ENCODE results near the gene CTTNBP2NL.

The CTTNBP2NL gene

DNA sequence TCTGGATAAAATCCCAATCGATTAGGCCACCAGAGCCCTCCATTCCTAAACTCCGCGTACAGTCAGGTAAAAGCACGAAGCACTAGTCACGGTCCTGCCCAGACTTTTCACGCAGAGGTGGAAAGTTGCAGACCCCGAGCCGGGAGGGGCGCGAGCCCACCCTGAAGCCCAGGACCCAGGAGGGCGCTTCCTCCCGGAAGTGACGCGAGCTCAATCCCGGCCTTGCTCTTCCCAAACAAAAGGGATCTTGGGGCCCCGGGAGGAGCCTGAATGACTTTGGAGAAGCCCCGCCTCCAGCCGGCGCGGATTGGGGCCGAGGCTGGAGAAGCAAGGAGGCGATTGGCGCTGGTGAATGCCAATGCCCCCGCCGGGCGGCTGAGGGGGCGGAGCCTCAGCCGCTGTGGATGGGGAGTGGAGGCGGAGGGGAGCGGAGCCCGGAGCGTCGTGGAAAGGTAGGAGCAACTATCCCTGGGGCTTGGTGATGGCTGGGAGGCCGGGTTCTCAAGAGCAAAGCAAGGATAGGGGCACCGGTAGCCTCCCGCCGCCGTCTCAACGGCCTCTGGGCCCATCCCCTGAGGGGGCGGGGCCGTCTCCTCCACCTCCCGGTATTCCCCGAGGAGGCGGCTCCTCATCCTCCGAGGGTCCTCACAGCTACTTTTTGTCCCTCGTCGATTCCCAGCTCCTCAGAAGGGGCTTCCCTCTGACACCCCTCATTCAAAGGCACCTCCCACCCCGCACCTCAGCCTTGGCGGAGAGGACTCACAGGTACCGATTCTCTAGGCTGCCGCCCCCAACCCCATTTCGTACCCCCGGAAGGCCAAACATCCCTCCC is at the start of gene CTTNBP2NL:
CTTNBP2NL (plus strand) TSS at position 394 of the 832 bp plus-strand sequence. CDS start 19,952 bp downstream, outside the sequence.
- peak; percentile 87 to 88 for DNase-seq

DNA sequence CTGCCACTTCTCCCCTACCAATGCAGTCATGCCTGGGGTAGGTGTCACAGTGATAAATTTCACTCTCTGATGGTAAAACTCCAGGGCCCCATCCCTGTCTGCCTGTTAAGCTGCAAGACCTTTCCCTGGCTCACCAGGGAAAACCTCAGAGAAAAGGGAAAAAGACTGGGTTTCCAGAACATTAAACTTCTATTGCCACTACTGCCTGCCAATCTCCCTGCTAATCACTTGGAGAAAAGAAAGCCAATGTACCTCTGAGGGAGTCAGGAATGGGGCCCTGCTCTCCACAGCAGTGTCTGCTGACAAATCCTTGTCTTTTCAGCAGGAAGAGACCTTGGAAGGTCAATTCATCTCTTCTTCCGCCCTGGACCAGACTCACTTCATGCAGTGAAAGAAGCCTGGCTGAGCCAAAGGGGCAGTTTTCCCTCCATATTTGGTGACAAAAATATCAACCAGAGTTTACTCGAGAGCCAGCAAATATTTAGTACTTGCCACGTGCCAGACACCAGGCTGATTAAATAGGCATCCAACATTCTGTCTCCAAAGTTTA is 49.1 kb upstream of the CTTNBP2NL start:
- no peak for DNase-seq

- DNase-seq, result no peak
These were observed 39.2 kb upstream of the CTTNBP2NL start for GRCh38 chr1:112356765-112357164.

- no peak for DNase-seq
These were observed 38.5 kb upstream of the CTTNBP2NL start for GRCh38 chr1:112357467-112357866.

DNA sequence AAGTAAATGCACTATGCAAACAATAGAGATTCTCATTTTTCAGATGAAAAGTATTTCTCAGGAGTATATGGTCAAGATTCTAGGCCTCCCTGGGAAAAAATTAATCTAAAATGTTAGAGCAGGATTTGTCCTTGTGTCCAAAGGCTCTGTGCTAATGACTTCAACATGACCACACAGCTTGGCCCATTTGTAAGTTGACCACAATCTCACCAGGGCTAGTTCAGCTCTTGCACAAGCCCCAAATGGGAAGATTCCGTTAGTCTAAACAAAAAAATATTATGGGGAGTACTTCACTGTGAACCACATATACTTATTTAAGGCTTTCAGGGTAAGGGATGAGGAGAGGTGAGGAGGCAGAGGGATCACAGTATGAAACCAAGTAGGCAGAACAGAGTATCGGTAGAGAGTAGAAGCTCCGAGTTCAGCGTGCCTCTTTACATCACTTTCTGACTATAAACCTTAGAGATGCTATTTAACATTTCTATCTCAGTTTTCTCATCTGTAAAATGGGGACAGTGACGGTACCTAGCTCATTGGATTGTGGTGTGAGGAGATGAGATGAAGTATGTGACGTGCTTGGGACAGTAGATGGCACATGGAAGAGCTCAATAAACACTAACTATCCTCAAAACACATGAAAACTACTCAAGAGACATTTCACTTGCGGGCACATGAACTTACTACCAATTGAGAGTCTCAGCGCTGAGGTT is 37.8 kb upstream of the CTTNBP2NL start:
- no peak for DNase-seq

DNA sequence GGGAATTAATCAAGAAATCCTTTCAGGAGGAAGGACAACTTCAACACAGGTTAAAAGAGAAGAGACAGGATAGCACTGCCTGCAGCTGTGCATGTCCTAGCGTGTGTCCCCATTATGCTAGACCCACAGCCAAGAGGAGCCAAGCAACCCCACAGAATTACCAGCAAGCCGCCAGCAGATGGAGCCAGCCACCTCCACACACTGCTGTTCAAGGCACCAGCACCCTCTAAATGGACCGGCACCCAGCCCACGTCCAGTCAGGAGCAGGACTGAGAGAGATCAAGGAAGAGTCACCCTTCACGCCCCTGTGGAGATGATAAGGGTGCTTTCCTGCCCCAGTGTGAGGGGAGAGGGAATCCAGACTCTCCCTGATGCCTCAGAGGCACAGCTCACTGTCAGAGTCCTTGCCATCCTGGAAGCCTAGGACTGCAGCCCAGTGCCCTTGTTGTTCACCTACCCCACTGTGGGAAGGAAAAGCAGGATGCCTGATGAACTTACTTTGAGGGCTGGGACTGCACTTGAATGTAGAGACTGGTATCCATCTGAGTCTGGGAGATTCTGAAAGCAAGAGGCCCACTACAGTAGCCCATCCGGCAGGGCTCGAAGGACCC is 37.1 kb upstream of the CTTNBP2NL start:
- no peak for DNase-seq

DNA sequence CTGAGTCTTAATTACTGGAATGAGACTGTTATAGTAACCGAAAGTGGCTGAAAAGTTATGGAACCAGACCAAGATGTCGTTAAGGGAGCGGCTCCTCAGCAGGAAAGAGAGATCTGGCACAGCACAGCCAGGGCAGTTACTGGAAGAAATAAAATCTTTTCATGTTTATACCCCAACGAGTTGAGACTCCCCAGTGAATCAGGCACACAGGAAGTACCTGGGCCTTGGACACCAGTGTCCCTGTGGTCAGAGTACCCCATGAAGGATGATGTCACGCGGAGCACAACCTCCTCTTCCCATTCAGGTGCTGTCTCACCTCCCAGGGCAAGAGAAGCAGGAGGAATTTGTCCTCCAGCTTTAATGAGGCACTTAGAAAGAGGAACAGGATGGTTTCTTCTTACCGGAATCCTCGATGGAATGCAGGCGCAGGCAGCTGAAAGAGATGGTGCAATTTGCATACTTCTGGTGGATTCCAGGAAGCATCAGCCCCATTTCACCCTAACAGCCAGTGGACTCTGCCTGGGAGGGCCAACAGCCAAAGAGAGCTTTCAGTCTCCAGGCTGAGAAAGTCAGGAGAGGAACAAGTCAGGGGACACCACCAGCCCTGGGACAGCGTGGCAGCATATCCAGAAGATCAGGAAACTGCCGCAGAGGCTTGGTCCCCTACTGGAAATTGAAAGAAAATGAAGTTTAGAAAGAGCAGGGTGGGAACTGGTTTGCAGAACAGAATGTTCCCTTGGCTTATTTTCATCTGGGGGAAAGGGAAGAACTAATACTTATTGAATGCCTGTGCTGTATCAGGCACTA is 35.9 kb upstream of the CTTNBP2NL start:
- no peak for DNase-seq

GRCh38 chr1:112363636-112364035 is 32.4 kb upstream of the CTTNBP2NL start:
- no peak for DNase-seq

GRCh38 chr1:112368198-112368597 is 27.8 kb upstream of the CTTNBP2NL start:
- DNase-seq, result no peak

- DNase-seq, result peak; percentile 41 to 57
These were observed 26.4 kb upstream of the CTTNBP2NL start for GRCh38 chr1:112369392-112370285.

DNA sequence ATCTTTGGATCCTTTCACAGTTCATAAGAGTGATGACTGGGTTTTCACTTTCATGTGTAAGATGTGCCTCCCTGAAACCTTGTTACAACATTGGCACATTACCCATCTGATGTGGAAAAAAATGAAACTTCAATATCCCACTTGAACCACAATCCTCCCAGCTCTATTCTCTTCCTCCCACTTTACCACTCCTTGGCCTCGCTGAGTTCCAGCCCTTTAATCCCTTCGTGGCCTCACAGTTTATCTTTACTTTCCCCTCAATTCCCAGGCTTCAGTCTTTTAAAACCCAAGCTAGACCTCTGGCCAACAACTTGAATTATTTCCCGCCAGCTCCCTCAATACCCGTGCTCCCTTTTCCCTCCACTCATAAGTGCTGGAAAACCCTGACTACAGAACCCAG is 25.0 kb upstream of the CTTNBP2NL start:
- DNase-seq, result no peak

GRCh38 chr1:112371775-112372174 is 24.2 kb upstream of the CTTNBP2NL start:
- no peak for DNase-seq

DNA sequence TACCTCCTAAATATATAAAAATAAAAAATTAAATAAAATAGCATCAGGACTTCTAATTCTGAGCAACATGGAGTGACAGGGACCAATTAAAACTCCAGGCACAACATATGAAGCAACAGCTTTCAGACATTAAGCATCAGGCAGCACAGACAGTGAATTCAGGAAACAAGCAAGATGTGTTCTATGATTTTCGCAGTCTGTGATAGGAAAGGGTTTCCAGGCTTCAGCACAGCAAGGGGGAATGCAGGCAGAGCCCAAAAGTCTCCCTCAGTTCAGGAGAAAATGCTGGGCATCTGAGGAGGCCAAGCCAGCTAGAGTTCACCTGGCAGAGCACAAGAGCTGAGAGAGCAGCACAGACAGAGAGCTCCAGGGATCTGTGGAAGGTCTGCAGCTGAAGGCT is 22.2 kb upstream of the CTTNBP2NL start:
- no peak for DNase-seq

DNA sequence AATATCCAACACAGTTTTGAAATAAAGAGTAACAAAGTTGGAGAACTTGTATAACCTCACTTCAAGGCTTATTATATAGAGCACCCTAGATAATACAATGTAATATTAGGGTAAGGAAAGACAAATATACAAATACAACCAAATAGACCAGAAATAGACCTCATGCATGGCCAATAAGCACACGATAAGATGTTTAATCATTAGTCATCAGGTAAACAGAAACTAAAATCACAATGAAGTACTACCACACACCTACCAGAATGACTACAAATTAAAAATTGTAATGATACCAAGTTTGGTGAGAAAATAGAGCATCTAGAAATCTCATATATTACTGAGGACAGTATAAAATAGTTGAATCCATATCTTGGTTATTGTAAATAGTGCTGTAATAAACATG is 20.3 kb upstream of the CTTNBP2NL start:
- DNase-seq, result no peak

DNA sequence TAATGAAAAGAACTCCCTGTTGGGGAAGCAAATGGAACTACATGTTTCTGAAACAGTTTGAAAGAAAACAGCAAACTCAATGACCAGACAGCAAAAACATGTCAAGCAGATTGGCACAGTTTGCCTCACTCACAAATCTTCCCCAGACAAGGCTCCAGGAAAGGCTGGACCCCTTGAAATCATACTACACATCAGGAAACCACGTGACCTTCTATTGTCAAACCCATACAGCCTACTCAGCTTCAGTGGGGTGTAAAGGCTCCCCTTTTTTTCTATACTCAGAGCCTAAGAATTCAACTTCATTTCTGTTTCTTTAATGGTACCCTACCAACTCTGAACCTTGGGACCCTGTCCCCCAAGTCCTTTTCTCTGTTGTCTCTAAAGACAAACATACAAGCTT is 15.7 kb upstream of the CTTNBP2NL start:
- no peak for DNase-seq

GRCh38 chr1:112381324-112382076 is 14.5 kb upstream of the CTTNBP2NL start:
- DNase-seq, result no peak

DNA sequence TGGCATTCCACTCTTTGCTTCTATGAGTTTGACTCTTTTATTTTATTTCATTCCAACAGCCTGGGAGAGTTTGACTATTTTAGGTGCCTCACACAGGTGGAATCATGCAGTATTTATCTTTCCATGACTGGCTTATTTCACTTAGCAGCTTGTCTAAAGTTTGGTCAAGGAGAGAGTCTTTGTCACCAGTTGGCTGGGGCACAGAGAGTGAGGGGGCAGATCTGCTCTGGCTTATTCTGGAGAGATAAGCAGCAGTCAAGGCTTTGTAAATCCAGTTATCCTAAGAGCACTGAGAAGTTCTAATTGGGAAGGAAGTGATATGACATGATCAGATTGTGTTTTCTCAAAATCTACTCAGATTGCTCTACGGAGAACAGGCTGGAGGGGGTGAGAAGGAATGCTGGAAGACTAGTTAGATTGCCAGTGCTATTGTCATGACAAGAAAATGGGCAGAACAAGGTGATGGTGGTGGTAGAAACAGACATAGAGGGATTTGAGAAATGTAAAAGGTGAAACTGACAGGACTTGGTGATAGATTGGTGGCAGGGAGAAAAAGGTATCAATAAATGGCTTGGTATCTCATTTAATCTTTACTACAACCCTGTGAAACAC is 12.1 kb upstream of the CTTNBP2NL start:
- no peak for DNase-seq

GRCh38 chr1:112386024-112386723 is 9.8 kb upstream of the CTTNBP2NL start:
- DNase-seq, result no peak

DNA sequence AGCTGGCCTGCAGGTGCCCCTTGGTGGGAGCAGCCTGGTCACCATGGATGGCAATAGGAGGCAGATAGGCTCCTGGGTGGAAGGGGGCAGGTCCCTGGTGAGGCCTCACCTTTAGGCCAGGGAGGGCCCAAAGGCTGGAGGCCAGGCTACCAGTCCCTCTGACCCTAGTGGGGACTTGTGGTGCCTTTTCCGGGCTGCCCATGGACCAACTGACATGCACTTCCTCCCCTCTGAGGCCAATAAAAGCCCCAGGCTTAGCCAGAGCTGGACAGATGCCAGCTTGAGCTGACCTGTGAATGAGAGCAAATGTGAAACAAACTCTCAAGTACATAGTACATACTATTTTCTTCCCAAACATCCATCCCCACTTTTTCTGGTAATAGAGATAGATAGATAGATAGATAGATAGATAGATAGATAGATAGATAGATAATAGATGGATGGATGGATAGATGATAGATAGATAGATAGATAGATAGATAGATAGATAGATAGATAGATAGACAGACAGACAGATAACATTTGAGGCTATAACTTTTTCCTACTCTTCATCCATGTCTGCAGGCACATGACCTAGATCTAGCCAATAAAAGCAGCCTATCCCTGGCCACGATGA is 9.2 kb upstream of the CTTNBP2NL start:
- DNase-seq, result no peak
